Measurements from ENCODE around the gene DNAJB12. TPM values are rescaled to one million over a fixed set of nuclear protein-coding genes. Genes with fewer than 3 reads are reported as not detected.
"Not testable (repeated sequence)": the region's sequence is repeated elsewhere in the genome, so short reads cannot be mapped to it uniquely, and the experiment has no call there.

Gene DNAJB12
- 10 to 100 TPM; 32.7 to 55.4 (median 41.6) TPM for total RNA-seq
- 10 to 100 TPM; 13.6 to 16.5 (median 14.3) TPM for polyA plus RNA-seq
- long read RNA-seq, donor 1, full-length matches to known transcripts, result 12 of 12 reads
- long read RNA-seq, donor 1, partial matches to known transcripts, result 0 of 12 reads
- long read RNA-seq, donor 1, other reads (novel, unspliced or antisense), result 0 of 12 reads
- long read RNA-seq, donor 2, full-length matches to known transcripts, result 7 of 19 reads
- long read RNA-seq, donor 2, partial matches to known transcripts, result 12 of 19 reads
- long read RNA-seq, donor 2, other reads (novel, unspliced or antisense), result 0 of 19 reads

- H3K27me3 ChIP-seq (replicated peaks in 1 of 7), result no peaks in the 10 kb centered on the region
- DNase-seq, result peak; percentile 97
- H3K36me3 ChIP-seq, result peaks cover 0 to 35% (median 6%) of the 10 kb centered on the region in 6 donors
- intact Hi-C loops (cut with DNase I; ENCODE audit: low total_unique reads), result no loop called here
- H3K4me1 ChIP-seq, result peaks cover 16 to 60% (median 41%) of the 10 kb centered on the region in 6 donors
- peak within 1 kb of the TSS; percentile 68 to 97 (median 86) for H3K4me3 ChIP-seq
- 0% methylated on average over 56 to 74 of the region's 74 CpGs for WGBS, 5 donors
- TF ChIP-seq POLR2AphosphoS5 (IDR thresholded peaks at IDR 0.05) (peak; percentile 94 to 98 (median 95)), POLR2A (IDR thresholded peaks at IDR 0.05) (peak; percentile 45 to 68 (median 59)), CTCF (IDR thresholded peaks at IDR 0.05 in 8 of 11, conservative IDR thresholded peaks at IDR 0.05 in 3 of 11) (peak in 4 of 11 experiments; percentile 11 to 51 (median 36))
- peak within 1 kb of the TSS; percentile 89 to 99 (median 97) for H3K27ac ChIP-seq
- H3K9me3 ChIP-seq, result no peaks in the 10 kb centered on the region
Observed at GRCh38 chr10:72354356-72355213, at the start of gene DNAJB12. TSS of gene DNAJB12 (minus strand) at chr10:72354919. CDS start at chr10:72354897, 22 bp downstream.

GRCh38 chr10:72395581-72395980, 40.9 kb upstream of the DNAJB12 start:
- H3K9me3 ChIP-seq; H3K4me1 ChIP-seq; H3K4me3 ChIP-seq; H3K27me3 ChIP-seq (replicated peaks in 1 of 7); DNase-seq; intact Hi-C loops (cut with DNase I; ENCODE audit: low total_unique reads); H3K27ac ChIP-seq: not testable (repeated sequence)
- H3K36me3 ChIP-seq, result peaks cover 0 to 42% (median 0%) of the 10 kb centered on the region in 6 donors
- WGBS, 5 donors, result 94 to 100% (median 98%) methylated on average over 2 to 3 of the region's 3 CpGs

GRCh38 chr10:72392571-72392970, 37.9 kb upstream of the DNAJB12 start:
- no peaks in the 10 kb centered on the region for H3K27me3 ChIP-seq (replicated peaks in 1 of 7)
- 72 to 92% (median 89%) methylated on average over 1 of the region's 1 CpG for WGBS, 5 donors
- no peaks in the 10 kb centered on the region for H3K4me1 ChIP-seq
- peaks cover 0 to 49% (median 0%) of the 10 kb centered on the region in 6 donors for H3K36me3 ChIP-seq
- H3K9me3 ChIP-seq, result no peaks in the 10 kb centered on the region
- DNase-seq, result no peak
- H3K4me3 ChIP-seq, result no peak overlapping the region
- intact Hi-C loops (cut with DNase I; ENCODE audit: low total_unique reads), result no loop called here
- no peak for TF ChIP-seq CTCF (IDR thresholded peaks at IDR 0.05 in 8 of 11, conservative IDR thresholded peaks at IDR 0.05 in 3 of 11)
- no peak for TF ChIP-seq POLR2A (IDR thresholded peaks at IDR 0.05)
- no peak for TF ChIP-seq POLR2AphosphoS5 (IDR thresholded peaks at IDR 0.05)
- no peak overlapping the region for H3K27ac ChIP-seq

GRCh38 chr10:72390764-72391163, 36.0 kb upstream of the DNAJB12 start:
- 91 to 100% (median 93%) methylated on average over 2 of the region's 2 CpGs for WGBS, 5 donors
- TF ChIP-seq CTCF (IDR thresholded peaks at IDR 0.05 in 8 of 11, conservative IDR thresholded peaks at IDR 0.05 in 3 of 11) (no peak), POLR2AphosphoS5 (IDR thresholded peaks at IDR 0.05) (no peak), POLR2A (IDR thresholded peaks at IDR 0.05) (no peak)
- intact Hi-C loops (cut with DNase I; ENCODE audit: low total_unique reads), result no loop called here
- no peak for DNase-seq
- Histone ChIP-seq H3K9me3 (no peaks in the 10 kb centered on the region), H3K27me3 (replicated peaks in 1 of 7) (no peaks in the 10 kb centered on the region), H3K4me1 (peaks cover 0 to 17% (median 2%) of the 10 kb centered on the region in 6 donors), H3K27ac (no peak overlapping the region), H3K36me3 (peaks cover 0 to 40% (median 0%) of the 10 kb centered on the region in 6 donors), H3K4me3 (no peak overlapping the region)
